IMR-90 (cell line): ENCODE data around the gene UBE2V1.

Experiments used
- BHLHE40 ChIP-seq: fragments of 150-350 bp; IDR thresholded peaks from 2 replicates; pipeline ENCODE4 v1.6.1; 2016; ENCODE audit warnings: mild to moderate bottlenecking, low read depth, low read length
- CEBPB ChIP-seq: IDR thresholded peaks from 2 replicates; pipeline ENCODE4 v1.6.1; 2012; ENCODE audit warnings: low read depth, low read length, improper control_type of control experiment
- FOS ChIP-seq: fragments of 150-350 bp; IDR thresholded peaks from 2 replicates; pipeline ENCODE4 v1.6.1; 2016; ENCODE audit warnings: low read depth, low read length
- MXI1 ChIP-seq: IDR thresholded peaks from 2 replicates; pipeline ENCODE4 v1.6.1; 2012; ENCODE audit warnings: low read depth, mild to moderate bottlenecking, low read length, moderate library complexity, borderline replicate concordance
- POLR2A ChIP-seq: IDR thresholded peaks from 2 replicates; pipeline ENCODE4 v1.6.1; 2012; ENCODE audit warnings: mild to moderate bottlenecking, low read depth, low read length
- RAD21 ChIP-seq: IDR thresholded peaks from 2 replicates; pipeline ENCODE4 v1.6.1; 2012; ENCODE audit warnings: low read length, improper control_type of control experiment
- RCOR1 ChIP-seq: IDR thresholded peaks from 2 replicates; pipeline ENCODE4 v1.6.1; 2012; ENCODE audit warnings: mild to moderate bottlenecking, low read length, improper control_type of control experiment; ENCODE audit not compliant: insufficient replicate concordance
- RFX5 ChIP-seq: IDR thresholded peaks from 2 replicates; pipeline ENCODE4 v1.8.0; 2012; ENCODE audit warnings: low read depth, mild to moderate bottlenecking, low read length, moderate library complexity
- SMC3 ChIP-seq: fragments of 150-350 bp; IDR thresholded peaks from 2 replicates; pipeline ENCODE4 v1.6.1; 2016; ENCODE audit warnings: low read depth, mild to moderate bottlenecking, antibody characterized with exemption, low read length, moderate library complexity
- TF ChIP-seq, protein P1 (sequence below): conservative IDR thresholded peaks from 2 replicates; pipeline ENCODE4 v1.5.1; 2012; ENCODE audit warnings: mild to moderate bottlenecking, low read depth, low read length, improper control_type of control experiment
- TF ChIP-seq, protein P2 (sequence below): fragments of 150-350 bp; IDR thresholded peaks from 2 replicates; pipeline ENCODE4 v1.6.1; 2017; ENCODE audit warnings: mild to moderate bottlenecking, antibody characterized with exemption, low read length, low read depth

DNA sequence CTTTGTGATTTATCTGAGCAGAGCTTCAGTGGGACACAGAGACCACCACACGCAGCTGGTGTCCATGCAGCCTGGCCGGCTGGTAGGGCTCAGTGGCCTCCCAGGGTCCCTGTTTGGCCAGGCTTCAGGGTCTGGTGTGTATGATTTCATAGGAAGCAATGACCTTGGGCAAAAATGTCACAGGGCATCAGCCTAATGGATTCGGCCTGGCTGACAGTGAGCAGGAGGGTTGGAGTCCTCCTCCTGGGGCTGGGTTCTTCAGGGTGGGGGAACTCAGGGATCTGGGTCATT lies 47.7 kb downstream of the UBE2V1 start:
- no peak for TF ChIP-seq RCOR1
- TF ChIP-seq POLR2A: no peak
- TF ChIP-seq, protein P1, sequence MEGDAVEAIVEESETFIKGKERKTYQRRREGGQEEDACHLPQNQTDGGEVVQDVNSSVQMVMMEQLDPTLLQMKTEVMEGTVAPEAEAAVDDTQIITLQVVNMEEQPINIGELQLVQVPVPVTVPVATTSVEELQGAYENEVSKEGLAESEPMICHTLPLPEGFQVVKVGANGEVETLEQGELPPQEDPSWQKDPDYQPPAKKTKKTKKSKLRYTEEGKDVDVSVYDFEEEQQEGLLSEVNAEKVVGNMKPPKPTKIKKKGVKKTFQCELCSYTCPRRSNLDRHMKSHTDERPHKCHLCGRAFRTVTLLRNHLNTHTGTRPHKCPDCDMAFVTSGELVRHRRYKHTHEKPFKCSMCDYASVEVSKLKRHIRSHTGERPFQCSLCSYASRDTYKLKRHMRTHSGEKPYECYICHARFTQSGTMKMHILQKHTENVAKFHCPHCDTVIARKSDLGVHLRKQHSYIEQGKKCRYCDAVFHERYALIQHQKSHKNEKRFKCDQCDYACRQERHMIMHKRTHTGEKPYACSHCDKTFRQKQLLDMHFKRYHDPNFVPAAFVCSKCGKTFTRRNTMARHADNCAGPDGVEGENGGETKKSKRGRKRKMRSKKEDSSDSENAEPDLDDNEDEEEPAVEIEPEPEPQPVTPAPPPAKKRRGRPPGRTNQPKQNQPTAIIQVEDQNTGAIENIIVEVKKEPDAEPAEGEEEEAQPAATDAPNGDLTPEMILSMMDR: no peak
- no peak for TF ChIP-seq MXI1
- TF ChIP-seq RAD21: no peak
- no peak for TF ChIP-seq FOS
- TF ChIP-seq BHLHE40: no peak
- TF ChIP-seq SMC3: no peak
- no peak for TF ChIP-seq RFX5
- TF ChIP-seq, protein P2, sequence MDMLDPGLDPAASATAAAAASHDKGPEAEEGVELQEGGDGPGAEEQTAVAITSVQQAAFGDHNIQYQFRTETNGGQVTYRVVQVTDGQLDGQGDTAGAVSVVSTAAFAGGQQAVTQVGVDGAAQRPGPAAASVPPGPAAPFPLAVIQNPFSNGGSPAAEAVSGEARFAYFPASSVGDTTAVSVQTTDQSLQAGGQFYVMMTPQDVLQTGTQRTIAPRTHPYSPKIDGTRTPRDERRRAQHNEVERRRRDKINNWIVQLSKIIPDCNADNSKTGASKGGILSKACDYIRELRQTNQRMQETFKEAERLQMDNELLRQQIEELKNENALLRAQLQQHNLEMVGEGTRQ: no peak
- no peak for TF ChIP-seq CEBPB
